HG02642 (cell line): ENCODE measurements around the gene ZNF750.
"Not testable (repeated sequence)": the region's sequence is repeated elsewhere in the genome, so short reads cannot be mapped to it uniquely, and the experiment has no call there.

Source experiments
- ATAC-seq: cut with Tn5 transposase; IDR thresholded peaks from one replicate; pipeline ENCODE4 v1.9.1; 2021; ENCODE audit warnings: mild to moderate bottlenecking; ENCODE audit not compliant: unreplicated experiment, poor library complexity

ZNF750 gene

DNA sequence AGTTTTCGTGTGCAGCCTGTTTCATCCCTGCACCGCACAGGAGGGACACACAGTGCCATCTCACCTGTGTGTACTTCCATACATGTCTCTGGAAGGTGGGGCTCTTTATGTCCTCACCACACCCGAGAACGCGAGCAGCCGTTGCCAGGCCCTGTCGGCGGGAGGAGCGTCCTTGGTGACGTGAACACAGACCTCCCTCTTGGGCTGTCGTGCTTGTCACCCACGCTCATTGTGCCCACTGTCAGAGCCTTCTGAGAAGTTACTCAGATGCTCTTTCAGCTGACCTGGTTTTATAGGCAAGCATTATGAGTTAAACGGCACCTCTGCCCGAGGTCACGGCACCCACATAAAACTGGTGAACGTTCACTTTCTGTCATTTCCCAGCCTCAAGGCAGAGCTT, 40.2 kb downstream of the ZNF750 start:
- no peak for ATAC-seq

DNA sequence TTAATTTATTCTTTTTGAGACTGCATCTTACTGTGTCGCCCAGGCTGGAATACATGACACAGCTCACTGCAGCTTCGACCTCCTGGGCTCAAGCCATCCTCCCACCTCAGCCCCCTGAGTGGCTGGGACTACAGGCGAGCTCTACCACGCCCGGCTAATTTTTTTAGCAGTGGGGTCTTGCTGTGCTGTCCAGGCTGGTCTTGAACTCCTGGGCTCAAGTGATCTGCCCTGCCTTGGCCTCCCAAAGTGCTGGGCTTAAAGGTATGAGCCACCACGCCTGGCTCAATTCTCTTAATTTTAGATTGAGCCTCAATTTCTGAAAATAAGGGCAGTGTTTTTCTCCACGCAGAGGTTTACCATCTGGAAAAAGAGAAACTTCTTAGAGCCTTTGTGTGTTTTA, 41.1 kb downstream of the ZNF750 start:
- ATAC-seq, result no peak

DNA sequence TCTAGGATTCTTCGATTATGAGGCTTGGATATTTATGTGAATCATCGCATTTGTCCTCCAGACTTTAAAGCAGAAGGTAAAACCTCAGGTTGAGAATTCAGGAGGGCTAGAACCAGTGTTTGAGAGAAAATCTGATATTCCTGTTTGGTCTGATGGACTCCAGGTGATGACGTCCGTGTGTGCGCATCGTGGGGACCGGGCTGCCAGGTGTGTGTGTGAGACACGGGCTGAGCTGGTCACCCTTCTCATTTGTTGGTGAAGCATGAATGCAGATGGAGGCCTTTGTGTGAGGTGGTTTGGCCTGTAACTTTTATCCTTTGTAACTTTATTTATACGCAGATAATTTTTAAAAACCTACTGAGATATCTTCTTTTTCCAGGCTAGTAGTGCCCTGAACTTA, 42.8 kb downstream of the ZNF750 start:
- ATAC-seq, result no peak

DNA sequence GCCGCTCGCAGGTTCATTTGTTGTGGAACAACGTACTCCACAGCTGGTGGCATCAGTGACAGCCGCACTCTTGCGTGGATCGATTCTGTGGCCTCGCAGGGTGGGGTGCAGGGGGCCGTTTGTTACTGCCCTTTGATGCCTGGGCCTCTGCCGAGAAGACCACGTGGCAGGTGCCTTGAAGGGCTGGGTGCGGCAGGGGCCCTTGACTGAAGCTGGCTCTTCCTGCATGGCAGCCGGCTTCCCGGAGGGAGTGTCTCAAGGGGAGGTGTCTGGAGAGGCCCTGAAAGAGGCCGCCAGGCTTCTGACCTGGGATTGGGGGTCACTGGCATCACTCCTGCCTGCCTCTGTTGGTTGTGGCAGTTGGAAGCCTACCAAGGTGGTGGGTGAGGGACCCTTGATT, 44.2 kb downstream of the ZNF750 start:
- no peak for ATAC-seq

DNA sequence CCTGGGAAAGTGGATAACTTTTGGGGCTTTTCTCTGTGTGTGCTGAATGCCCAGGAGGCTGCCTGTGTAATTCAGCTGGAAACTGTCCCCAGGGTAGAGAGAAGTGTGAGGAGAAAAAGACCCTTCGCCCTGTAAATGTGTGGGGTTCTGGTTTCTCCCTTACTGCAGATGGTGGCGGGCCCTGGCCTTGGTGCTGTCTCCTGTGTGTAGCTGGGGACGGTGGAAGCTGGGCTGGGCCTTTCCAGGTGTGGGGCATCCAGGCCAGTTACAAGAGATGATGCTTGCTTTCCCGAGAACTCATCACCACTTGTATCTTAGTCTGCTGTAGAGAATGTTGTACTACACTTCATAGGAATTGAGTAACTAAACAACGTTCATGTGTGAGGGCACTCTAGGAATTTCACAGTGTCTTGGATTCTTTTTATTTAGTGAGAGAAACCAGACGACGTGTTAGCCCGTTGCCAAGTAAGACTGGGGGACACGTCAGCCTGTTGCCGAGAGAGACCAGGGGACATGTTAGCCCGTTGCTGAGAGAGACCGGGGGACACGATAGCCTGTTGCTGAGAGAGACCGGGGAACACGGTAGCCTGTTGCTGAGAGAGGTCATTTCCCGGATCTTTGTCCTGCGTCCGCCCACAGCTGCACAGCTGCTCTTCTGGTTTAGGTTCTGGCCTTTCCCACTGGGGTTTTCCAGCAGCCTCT, 44.9 kb downstream of the ZNF750 start:
- no peak for ATAC-seq

DNA sequence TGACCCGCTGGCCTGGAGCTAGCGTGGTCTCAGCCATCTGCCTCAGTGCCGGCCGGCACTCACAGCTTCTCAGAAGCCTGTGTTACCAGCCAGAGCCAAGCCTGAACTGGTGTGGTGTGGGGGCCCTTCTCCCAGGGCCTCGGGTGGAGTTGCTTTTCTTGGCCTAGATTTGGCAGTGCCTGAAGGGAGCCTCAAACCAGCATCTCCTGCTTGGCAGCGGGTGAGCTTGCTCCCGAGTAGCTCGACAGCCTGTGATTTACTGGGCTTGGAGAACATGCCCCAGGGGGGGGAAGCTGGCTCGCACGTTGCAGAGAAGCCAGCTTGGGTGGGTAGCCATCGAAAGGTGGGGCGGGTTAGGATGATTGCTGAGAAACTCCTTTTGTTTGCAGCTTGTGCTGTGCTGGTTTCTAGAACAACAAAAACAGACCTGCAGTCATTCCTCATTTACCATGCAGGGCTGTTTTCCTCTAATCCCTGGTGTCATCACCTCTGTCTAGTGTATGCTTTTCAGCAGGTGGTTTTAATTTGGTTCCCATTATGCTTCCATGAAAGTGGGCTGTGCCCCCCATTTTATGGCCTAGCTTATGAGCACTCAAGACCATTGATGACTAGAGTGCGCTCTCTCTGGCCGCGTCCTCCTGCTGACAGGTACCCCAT, 45.7 kb downstream of the ZNF750 start:
- ATAC-seq, result no peak

DNA sequence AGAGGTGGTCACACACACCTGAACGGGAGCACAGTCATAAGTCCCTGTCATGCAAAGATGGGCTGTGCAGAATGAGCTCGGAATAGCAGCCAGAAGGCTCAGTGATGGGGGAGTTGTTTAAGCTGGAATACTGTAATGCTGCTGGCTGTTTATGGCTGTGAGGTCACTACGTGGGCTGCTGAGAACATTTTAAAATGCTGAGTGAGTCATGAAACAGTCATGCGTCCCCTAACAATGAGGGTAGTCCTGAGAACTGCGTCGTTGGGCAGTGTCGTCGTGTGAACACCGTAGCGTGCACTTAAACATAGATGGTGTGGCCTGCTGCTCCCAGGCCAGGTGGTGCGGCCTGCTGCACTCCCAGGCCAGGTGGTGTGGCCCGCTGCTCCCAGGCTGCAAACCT, 48.3 kb downstream of the ZNF750 start:
- no peak for ATAC-seq

DNA sequence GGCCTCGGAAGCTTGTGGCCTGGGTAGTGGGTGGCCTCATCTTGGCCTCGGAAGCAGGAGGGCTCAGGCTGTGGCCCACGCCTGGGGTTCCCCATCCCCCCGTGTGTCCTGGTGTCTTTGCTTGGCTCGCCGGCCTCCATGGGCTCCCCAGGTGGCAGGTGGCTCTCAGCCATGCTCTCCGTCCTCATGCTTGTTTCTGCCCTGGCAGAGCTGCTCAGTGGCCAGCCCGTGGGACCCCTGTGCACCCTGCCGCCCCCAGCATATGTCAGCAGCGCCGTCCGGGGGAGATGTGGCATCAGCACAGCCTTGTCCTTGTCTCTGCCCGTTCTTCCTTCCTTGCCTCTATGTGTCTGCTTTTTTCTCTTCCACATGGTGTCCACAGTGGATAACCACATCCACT, 49.4 kb downstream of the ZNF750 start:
- ATAC-seq, result no peak

DNA sequence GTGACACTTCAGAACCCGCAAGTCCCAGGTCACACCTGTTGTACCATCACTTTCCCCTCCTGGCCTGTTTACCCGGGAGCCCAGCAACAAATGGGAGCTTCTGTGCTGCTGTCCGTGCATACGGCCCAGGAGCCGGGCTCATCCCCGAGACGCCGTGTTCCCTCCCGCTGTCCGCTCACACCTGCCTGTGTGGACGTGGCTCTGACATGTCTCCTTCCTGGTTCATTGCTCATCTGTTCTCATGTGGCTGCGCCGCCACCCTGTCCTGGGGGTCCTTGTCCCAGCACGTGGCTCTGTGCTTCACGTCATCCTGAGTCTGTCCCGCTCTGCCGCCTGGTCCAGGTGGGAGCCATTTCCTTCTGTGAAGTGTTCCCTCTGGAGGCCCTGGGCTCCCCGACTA, 50.0 kb downstream of the ZNF750 start:
- no peak for ATAC-seq

DNA sequence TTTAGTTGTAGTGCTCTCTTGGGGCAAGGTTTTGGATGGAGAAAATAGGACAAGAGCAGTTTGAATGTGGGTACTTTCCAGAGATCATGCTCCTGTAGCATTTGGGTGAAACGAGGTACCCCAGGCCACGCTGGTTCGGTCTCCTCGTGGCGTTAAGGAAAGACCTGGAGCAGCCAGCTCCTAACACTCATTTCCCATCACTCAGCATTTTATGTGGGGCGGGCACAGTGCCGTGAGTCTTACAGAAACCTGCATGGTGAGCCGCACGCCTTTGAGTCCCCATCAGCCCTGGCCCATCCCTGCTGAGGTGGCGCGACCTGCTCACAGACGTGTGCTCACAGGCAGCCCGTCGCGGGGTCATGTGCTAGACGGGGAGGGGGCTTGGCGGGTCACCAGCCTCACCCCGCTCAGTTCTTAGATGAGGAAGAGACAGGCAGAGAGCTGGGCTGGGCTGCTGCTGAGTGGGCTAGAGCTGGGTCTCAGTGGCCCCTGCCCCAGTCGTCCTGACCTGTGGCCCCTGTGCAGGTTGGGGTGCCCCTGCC, 50.7 kb downstream of the ZNF750 start:
- no peak for ATAC-seq

DNA sequence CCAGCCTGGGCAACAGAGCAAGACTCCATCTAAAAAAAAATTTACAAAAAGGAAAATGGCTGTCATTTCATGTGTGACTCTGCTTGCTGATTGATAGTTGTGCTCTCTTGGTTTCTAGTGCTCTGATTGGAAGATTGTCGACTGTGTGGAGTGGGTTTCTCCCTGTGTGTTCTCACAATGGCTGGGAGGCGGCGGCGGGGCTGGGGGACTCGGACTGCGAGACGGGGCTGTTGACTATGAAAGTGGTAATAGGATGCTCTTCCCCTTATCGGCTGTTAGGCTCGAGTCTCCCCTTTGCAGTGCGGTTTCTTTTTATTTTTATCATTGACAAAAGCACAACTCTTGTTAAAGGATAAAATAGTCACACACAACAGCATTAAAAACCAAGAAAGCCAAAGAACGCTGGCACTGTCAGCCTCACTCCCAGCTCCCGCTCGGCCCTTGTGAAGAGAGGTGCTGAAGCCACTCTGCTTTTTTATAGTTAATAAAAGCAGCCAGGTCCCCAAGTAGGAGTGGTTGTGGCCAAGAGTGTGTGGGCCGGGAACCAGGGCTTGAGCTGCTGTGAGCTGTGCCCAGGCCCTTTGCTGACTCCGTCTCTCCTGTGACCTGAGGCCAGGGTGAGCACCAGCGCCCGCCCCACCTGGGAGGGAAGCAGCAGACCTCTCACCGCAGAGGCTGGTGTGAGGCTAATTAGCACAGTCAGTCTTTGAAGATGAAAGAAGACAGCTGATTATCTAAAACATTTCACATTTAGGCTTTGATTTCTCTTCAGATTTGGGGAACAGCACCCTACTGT, 51.4 kb downstream of the ZNF750 start:
- ATAC-seq, result no peak

DNA sequence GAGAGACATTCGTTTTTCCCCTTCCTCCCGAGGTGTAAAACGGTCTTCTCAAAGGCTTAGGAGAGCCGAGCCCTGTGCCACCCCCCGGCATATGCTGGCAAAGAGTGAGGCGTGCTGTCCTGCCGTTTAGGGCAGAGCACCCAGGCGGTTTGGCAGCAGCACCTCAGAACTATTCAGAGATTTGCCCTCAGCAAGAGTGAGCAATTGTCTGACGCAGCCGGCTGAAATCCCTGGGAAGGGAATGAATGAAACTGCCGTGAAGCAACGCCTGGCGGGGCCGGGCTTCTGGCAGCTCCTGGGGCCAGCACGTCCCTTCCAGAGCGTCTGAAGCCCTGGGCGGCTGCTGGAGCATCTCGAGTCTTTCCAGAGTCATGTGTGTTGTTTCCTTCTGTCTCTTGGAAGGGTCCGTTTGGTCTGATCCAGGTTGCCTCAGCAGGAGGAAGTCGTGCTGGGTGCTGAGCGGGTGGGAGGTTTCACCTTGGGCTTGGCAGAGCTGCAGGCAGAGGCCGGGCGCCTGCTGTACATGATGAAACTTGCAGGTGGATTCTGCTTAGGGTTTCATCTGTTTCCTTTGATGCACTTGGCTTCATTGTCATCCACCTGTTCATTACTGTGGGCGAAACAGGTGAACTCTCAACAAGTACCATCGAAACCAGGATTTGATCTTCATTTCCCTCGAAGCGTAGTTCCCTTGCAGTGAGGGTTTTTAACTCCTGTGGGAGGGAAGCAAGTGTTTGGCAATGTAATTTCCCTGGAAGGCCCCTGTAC, 52.6 kb downstream of the ZNF750 start:
- no peak for ATAC-seq

DNA sequence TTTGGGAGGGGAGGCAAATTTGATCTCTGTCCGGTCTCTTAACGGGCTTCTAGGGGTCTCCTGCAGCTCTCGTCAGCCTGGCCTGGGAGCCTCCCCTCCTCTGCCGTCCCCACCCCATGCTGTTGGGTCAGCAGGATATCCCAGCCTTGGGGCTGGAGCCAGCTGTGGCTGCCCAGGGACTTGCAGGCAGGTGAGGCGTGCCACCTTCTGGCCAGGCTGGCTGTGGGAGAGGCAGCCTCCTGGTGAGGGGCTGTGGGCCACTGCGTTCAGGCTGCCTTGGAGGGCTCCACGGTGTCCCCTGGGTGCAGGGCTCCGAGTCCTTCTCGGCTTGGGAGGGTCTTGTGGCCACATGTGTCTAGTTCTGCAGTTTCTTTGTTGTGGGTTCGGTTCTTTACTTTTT, 53.4 kb downstream of the ZNF750 start:
- no peak for ATAC-seq

DNA sequence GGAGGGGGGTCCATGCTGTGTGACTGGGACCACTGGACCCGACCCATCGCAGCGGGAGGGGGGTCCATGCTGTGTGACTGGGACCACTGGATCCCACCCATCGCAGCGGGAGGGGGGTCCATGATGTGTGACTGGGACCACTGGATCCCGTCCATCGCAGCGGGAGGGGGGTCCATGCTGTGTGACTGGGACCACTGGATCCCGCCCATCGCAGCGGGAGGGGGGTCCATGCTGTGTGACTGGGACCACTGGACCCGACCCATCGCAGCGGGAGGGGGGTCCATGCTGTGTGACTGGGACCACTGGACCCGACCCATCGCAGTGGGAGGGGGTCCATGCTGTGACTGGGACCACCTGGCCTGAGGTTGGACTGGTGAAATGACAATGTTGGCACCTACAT, 54.2 kb downstream of the ZNF750 start:
- ATAC-seq, result not testable (repeated sequence)

DNA sequence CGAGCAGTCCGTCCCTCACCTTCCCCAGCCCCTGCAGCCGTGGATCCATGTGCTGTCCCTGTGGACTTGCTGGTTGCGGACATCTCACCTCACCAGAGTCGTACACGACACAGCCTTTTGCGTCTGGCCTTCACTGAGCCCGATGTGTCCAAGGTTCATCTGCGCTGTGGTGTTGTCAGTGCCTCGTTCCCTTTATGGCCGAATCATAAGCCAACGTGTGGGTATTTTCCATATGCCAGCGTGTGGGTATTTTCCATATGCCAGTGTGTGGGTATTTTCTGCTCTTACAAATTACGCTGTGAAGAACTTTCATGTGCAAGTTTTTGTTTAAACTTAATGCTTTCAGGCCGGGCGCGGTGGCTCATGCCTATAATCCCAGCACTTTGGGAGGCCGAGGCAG, 56.3 kb downstream of the ZNF750 start:
- ATAC-seq, result no peak

DNA sequence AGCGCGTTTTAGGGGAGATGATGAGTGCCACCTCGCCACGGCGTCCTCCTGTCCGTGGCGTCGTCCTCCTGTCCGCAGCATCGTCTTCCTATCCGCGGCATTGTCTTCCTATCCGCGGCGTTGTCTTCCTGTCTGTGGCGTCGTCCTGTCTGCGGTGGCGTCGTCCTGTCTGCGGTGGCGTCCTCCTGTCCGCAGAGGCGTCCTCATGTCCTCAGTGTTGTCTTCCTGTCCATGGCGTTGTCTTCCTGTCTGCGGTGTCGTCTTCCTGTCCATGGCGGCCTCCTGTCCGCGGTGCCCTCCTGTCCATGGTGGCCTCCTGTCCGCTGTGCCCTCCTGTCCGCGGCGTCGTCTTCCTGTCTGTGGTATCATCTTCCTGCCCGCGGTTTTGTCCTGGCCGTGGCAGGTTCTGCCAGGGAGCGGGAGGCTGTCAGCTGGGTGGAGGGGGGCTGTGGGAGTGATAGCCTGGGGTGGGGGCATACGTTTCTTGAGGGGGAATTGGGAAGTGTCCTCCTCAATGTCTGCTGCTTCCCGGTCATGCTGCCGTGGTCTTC, 57.1 kb downstream of the ZNF750 start:
- ATAC-seq, result no peak

DNA sequence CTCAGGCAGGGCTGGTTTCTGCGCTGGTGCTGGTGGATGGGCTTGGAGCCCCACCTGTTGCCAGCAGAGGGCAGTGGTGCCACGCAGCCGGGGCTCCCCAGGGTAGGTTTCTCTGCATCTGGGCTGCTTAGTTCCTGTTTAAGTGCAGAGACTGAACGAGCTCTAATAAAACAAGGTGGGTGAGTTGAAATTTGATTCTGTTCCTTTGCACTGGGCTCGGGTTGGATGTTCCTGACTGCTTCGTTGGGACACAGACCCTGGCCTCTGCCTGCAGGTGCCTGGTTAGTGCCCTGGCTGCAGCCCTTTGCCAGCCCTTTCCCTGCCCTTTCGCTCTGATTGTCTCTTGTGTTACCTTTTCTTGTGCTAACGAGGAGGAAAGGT, 57.9 kb downstream of the ZNF750 start:
- peak; percentile 80 for ATAC-seq

DNA sequence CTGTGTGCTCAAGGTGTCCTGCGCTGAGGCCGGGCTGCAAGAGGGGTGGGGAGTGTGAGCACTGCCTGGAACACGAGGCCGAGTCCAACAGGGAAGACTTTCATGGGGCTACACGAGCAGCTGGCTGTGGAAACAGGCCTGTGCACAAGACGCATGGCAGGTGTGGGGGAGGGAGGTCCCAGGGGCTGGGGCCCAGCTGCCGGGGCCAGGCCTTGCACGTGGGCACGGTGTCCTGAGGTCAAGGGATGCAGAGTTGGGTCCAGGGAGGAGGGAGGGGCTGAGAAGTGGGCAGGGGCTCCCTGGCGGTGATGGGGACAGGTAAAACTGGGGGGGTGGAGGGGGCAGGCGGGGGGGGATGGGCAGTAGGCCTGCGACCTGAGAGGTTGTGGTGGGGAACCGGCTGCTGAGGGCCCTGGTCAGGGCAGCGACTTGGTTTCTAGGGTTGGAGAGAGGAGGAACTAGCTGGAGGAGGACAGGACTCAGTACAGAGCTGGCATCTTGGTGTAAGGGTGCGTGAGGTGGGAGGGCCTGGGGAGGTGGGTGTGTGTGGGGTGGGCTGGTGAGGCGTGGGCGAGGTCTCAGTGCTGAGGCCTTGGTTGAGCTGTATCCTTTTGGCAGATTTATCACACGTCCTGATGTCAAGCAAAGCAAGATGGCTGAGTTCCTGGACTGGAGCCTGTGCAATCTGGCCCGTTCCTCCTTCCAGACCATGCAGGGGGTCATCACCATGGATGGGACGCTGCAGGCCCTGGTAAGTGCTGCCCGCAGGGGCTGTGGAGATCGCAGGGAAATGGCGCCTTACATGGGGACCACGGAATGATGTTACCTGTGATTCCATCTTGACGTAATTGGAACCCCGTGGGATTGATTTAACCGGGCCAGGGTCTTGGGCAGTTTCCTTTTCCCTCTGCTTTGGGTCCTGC, 58.6 kb downstream of the ZNF750 start:
- no peak for ATAC-seq

DNA sequence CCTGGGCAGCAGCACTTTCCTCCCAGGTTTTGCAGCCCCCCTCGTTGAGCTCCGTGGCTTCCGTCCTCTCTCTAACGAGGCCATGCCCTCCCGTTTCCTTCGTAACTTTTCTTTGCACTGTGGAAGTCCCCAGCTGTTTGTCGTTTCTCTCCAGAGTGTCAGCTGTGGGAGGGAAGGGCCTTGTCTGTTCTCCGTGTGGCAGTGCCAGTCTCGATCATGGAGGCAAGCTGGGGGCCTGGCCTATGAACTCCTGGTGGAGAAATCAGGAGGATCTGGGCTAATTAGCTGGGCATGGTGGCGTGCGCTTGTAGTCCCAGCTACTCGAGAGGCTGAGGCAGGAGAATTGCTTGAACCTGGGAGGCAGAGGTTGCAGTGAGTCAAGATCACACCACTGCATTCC, 59.6 kb downstream of the ZNF750 start:
- ATAC-seq, result no peak
